HG02852 (cell line): ENCODE results near the gene SF3B6.
A peak's percentile ranks its signal among the peaks of the same experiment; 100 is the strongest.
"Not testable (repeated sequence)": the region's sequence is repeated elsewhere in the genome, so short reads cannot be mapped to it uniquely, and the experiment has no call there.

Source experiments
- ATAC-seq: cut with Tn5 transposase; IDR thresholded peaks from one replicate; pipeline ENCODE4 v1.9.1; 2021; ENCODE audit warnings: mild to moderate bottlenecking, moderate library complexity; ENCODE audit not compliant: unreplicated experiment

Gene SF3B6

GRCh38 chr2:24095171-24095677 is 19.1 kb upstream of the SF3B6 start:
- not testable (repeated sequence) for ATAC-seq

DNA sequence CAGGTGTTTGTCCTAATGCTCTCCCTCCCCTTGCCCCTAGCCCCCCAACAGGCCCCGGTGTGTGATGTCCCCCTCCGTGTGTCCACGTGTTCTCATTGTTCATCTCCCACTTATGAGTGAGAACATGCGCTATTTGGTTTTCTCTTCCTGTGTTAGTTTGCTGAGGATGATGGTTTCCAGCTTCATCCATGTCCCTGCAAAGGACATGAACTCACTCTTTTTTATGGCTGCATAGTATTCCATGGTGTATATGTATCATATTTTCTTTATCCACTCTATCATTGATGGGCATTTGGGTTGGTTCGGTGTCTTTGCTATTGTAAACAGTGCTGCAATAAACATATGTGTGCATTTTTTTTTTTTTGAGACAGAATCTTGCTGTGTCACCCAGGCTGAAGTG is 17.1 kb upstream of the SF3B6 start:
- not testable (repeated sequence) for ATAC-seq

GRCh38 chr2:24088821-24089359 is 12.8 kb upstream of the SF3B6 start:
- no peak for ATAC-seq

GRCh38 chr2:24087032-24087431 is 10.9 kb upstream of the SF3B6 start:
- no peak for ATAC-seq

- no peak for ATAC-seq
These were observed 10.1 kb upstream of the SF3B6 start for GRCh38 chr2:24086241-24086640.

DNA sequence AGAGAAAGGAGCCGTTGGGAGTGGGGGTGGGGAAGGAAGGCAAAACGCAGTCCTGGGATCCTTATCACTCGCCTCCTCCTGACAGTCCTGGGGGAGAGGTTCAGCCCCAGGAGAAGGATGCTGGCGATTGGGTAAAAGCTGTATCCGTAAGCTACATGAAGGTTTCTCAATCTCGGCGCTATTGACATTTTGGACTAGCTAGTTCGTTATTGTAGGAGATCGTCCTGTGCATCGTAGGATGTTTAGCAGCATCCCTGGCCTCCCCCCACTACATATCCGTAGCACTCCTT is 9.0 kb upstream of the SF3B6 start:
- no peak for ATAC-seq

DNA sequence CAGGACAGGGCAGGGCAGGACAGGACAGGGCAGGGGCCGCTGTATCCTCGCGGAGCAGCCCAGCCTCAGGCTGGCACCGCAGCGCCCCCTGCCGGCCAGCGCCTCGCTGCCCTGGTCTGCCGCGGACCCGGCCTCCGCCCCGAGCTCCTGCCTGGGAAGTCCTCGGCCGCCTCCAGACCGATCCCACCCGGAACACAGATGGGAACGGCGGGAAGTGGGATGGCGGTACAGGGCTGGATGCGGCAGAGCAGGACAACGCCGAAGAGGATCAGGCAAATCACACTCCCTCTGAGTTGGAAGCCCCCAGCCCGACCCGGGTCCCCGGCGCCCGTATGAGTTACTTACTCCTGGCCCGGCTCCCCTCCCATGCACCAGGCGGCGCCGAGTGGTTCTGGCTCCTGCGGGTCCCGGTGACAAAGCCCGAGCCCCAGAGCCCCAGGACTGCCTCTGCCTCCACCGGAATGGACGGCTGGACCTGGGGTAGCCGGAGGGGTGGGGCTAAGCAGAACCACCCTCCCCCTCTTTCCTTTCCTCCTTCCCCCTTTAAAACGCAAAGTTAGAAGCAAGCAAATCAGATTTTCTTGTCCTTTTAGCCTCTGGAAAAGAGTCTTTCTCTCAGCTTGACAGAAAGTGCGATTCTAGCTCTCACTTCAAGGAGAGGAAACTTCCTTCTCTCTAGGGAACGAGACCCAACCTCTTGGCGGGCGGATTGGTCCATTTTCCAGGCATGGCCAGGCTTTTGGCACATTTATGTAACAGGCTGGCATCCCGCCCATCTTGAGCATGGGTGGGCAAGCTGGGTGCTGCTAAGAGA is 8.5 kb upstream of the SF3B6 start, which contains the start of gene TP53I3:
Gene TP53I3, minus strand, starts transcription at position 449 of the 814 bp plus-strand sequence. CDS start 508 bp downstream, outside the sequence.
- ATAC-seq = peak; percentile 75

GRCh38 chr2:24083567-24084385 is 7.7 kb upstream of the SF3B6 start:
- ATAC-seq = peak; percentile 75

DNA sequence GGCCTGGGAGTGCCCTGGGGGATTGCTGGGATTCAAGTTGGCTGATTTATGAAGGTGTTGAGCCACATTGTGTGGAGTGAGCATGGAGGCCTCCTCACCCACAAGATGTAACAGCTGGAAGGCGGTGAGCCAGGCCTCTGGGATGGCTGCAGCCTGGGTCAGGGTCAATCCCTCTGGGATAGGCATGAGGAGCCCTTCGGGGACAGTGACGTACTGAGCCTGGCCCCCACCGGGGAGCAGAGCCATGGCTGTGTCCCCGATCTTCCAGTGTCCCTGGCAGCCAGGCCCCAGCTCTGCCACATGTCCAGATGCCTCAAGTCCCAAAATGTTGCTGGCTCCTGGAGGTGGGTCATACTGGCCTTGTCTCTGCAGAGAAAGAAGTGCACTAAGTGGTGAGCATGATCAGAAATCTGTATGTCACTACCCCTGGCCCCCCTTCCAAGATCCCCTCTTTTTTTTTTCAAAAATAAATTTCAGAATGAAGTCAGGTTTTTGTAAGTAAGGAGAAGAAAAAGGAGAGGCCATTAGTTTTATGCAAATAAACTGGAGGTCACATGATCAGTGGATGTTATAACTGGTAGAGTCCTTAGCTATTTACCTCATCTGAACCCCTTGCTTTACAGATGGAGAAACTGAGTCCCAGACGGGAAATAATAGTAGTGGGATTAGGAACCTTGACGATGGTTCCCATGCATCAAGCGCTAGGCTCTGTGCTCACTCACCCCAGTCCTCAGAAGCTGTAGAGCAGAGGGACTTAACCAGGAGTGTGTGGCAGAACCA is 6.9 kb upstream of the SF3B6 start:
- no peak for ATAC-seq

DNA sequence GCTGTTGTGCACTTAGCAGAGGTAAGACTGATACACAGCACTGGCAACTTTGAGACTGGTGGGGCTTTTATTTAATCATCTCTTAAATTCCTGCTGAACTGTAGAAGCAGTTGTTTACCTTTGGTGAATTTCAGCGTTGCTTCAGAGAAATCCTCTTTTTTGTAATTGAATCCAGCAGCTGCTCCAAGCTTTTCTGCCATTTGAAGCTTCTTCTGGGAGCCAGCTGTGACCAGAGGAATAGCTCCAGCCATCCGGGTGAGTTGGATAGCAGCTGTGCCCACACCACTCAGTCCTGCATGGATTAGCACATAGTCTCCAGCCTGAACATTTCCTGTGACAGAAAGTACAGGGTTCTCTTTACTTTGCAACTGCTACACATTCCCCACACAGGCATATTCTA is 4.6 kb upstream of the SF3B6 start:
- no peak for ATAC-seq

DNA sequence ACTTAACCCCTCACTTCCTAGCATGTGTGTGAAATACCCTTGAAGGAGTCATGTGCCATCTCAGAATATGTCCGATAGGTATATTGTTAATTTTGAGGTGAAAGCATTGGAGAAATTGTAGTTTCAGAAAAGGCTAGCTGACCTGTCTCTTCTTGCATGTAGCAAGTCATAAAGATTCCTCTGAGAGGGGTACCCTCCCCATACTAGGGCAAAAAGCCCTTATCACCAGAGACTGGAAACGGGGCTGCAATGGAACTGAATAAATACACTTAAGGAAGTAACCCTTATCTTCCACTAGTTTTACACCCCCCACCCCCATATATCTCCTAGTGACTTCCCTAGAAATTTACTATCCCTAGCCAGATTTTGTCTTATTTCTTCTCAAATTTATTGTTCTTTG is 1.8 kb upstream of the SF3B6 start:
- no peak for ATAC-seq

- ATAC-seq = no peak
These were observed 1.4 kb upstream of the SF3B6 start for GRCh38 chr2:24077535-24077877.

DNA sequence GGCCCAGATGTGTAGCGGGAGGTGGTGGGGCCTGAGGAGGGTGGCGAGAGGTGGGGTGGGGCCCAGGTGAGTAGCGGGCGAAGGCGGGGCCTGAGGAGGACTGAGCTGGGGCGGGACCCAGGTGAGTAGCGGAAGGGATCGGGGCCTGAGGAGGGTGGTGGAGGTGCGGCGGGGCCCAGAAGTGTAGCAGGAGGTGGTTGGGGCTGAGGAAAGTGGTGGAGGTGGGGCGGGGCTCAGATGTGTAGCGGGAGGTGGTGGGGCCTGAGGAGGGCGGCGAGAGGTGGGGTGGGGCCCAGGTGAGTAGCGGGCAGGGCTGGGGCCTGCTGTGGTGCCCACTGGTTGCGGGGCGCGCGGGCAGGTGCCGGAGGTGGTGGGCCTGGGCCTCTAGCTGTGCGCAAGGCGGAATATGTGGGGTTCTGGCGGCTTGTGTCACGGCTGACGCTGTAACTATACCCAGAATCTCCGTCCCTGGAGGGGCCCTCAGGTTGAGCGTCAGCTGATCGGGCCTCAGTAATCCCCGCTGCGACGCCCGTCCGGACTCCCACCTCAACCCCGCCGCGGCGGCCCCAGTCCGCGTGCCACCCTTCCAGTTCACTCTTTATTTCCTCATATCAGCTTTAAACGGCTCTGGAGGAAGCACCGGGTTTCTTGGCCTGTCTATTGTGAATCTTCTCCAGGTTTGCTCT is 866 bp upstream of the SF3B6 start:
- peak; percentile 6 for ATAC-seq

DNA sequence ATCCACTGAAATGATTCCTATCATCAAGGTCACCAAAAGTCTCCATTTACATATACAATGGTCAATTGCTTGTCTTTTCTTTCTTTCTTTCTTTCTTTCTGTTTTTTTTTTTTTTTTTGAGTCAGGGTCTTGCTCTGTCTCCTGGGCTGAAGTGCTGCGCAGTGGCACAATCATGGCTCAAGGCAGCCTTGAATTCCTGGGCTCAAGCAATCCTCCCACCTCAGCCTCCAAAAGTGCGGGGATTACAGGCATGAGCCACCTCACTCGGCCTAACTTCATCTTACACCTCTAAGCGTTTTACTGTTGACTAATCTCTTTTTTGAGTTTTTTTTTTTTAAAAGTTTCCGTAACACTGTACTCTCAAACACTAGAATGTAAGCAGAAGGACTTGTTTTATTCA is 867 bp downstream of the SF3B6 start:
- no peak for ATAC-seq

GRCh38 chr2:24073816-24074215 is 2.3 kb downstream of the SF3B6 start:
- no peak for ATAC-seq

- ATAC-seq = no peak
These were observed 3.9 kb downstream of the SF3B6 start for GRCh38 chr2:24072259-24072658.

- no peak for ATAC-seq
These were observed 10.8 kb downstream of the SF3B6 start for GRCh38 chr2:24065341-24065740.

- no peak for ATAC-seq
These were observed 17.4 kb downstream of the SF3B6 start for GRCh38 chr2:24058564-24059271.

DNA sequence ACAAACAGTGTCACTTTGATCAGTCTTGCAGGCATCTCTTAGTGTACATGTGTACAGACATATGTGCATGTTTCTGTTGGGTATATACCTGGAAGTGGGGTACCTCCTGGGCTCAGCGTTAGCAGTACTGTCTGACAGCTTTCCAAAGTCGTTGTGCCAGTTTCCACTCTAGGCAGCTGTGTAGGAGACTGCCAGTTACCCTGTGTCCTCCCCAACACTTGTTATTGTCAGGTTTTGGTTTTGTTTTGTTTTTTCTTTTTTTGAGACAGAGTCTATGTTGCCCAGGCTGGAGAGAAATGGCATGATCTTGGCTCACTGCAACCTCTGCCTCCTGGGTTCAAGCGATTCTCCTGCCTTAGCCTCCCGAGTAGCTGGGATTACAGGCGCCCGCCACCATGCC is 20.4 kb downstream of the SF3B6 start:
- ATAC-seq = no peak
